GM12874 (cell line): Measurements from ENCODE around the gene FBLN2.

Source experiments
- TF ChIP-seq, protein P1 (sequence below): IDR thresholded peaks from 2 replicates; pipeline ENCODE4 v1.5.1; 2011; ENCODE audit warnings: low read depth, mild to moderate bottlenecking, control low read depth, low read length, moderate library complexity; ENCODE audit not compliant: insufficient read depth

Gene FBLN2

GRCh38 chr3:13571831-13572750 is 23.2 kb downstream of the FBLN2 start:
- TF ChIP-seq, protein P1, sequence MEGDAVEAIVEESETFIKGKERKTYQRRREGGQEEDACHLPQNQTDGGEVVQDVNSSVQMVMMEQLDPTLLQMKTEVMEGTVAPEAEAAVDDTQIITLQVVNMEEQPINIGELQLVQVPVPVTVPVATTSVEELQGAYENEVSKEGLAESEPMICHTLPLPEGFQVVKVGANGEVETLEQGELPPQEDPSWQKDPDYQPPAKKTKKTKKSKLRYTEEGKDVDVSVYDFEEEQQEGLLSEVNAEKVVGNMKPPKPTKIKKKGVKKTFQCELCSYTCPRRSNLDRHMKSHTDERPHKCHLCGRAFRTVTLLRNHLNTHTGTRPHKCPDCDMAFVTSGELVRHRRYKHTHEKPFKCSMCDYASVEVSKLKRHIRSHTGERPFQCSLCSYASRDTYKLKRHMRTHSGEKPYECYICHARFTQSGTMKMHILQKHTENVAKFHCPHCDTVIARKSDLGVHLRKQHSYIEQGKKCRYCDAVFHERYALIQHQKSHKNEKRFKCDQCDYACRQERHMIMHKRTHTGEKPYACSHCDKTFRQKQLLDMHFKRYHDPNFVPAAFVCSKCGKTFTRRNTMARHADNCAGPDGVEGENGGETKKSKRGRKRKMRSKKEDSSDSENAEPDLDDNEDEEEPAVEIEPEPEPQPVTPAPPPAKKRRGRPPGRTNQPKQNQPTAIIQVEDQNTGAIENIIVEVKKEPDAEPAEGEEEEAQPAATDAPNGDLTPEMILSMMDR, result no peak

DNA sequence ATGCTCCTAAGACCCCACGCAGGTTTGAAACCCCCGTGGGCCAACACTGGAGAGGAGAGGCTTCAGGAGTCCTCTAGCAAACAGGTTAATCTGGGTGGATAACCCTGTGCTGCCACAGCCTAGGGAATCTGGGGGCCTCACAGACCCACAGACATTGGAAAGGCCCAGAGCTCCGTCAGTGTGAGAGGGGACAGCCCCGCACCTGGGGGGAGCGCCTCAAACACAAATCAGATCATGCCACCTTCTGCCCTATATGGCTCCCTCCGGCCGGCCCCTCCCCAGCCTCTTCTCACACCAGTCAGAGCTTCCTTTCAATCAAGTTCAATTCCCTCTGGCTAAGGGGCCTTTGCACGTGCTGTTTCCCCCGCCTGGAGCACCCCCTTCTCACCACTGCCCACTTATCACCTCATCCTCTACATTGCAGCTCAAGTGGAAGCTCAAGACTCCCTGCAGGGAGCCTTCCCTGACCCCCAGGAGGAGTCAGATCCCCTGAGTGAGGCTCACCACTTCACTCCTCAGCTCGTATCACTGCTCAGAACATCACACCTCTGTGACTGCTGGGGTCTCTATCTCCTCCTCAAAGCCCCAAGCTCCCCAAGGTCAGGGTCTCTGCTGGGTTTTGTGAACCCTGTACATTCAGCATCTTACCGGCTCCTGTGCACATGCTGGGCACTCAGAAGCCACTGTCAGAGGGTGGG is 24.1 kb downstream of the FBLN2 start:
- TF ChIP-seq, protein P1, result no peak

GRCh38 chr3:13574083-13574797 is 25.3 kb downstream of the FBLN2 start:
- TF ChIP-seq, protein P1, result no peak

DNA sequence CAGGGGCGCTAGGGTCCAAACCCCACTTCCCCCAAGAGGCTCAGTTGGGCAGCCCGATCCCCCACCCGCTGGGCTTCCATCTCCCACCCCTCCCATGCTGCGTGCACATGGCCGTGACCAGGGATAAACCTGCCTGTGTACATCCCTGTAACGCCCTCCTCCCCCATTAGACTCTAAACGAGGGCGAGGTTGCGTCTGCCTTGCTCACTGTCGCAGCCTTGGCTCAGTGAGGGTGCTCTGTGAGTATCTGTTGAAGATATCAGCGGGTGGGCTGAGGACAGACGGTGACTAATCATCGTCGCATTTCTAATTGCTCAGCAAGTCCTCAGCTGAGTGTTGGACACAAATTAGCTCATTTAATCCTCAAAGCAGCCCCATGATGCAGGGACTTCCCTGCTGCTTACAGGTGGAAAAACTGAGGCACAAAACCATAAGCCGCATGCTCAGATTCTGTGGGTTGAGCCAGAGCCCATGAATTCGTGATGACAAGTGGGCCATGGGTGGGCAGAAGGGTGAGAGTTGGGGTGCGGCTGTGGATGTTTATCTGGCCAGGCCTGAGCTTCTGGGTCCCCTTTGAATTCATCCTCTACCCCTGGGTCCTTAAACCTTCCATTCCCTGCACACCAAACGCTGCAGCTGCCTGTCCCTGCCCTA is 26.0 kb downstream of the FBLN2 start:
- TF ChIP-seq, protein P1, result no peak

GRCh38 chr3:13575459-13576061 is 26.6 kb downstream of the FBLN2 start:
- TF ChIP-seq, protein P1, result no peak

GRCh38 chr3:13577181-13578121 is 28.5 kb downstream of the FBLN2 start:
- TF ChIP-seq, protein P1, result no peak
